ENCODE measurements around the gene PTPRH.

GRCh38 chr19:55166530-55167268, 42.6 kb downstream of the PTPRH start, which contains the start of gene DNAAF3:
- no peak for TF ChIP-seq CTCF (IDR thresholded peaks at IDR 0.05 in 2 of 3, conservative IDR thresholded peaks at IDR 0.05 in 1 of 3; ENCODE audit: insufficient read depth in 2 of 3, low read depth in 1 of 3, low read length in 3 of 3)
- no peak for TF ChIP-seq NKRF (IDR thresholded peaks at IDR 0.05; ENCODE audit: borderline replicate concordance)
- TF ChIP-seq EGR1 (conservative IDR thresholded peaks at IDR 0.05) = peak; percentile 64
- no peak; the same call in 1 of the 2 replicates for TF ChIP-seq E2F1 (CRISPR knock-in tag; IDR thresholded peaks at IDR 0.05)
- no peak for TF ChIP-seq UBTF (IDR thresholded peaks at IDR 0.05; ENCODE audit: borderline replicate concordance in 1 of 2, low read depth in 2 of 2, low read length in 2 of 2)
- no peak for TF ChIP-seq NFRKB (IDR thresholded peaks at IDR 0.05; ENCODE audit: low read depth)
- TF ChIP-seq ZHX1 (conservative IDR thresholded peaks at IDR 0.05; ENCODE audit: low read length) = no peak

All from K562 (cell line).